HG02763 (cell line): ENCODE data around the gene ZNF667.

Experiments used
- ATAC-seq: cut with Tn5 transposase; IDR thresholded peaks from one replicate; pipeline ENCODE4 v1.9.1; 2021; ENCODE audit warnings: mild to moderate bottlenecking, moderate library complexity; ENCODE audit not compliant: unreplicated experiment

ZNF667 gene

DNA sequence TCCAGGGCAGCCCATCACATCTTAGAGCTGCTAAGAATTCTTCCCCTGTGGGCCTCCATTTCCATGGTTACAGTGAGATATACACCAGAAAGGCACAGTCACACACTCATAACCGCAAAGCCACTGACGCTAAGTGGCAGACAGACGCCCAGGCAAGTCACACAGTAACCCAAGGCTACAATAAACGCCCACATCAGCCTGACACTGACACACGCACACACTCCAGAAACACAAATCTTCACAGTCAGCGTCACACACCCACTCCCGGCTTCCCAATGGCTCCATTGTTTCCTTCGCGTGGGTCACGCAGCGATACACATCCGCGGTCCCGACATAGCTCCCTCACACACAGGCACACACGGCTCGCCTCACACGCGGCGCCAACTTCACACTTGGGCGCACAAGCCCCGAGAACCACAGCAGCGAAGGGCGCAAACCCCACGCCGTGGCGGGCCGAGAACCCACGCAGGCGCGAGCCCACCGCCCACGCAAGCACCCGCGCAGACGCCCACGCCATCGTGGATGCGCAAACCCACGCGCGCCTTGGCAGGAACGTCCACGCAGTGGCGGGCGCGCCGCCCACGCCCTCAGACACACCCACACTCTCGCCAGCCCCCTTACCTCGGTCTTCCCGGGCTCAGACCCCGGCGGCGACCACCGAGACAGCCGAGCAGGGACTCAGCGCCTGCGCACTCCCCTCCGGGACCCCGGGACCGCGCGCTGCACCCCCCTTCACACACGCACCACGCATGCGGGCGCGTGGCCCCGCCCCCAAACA is at the start of gene ZNF667:
Gene ZNF667 (minus strand): TSS at position 695 of the 778 bp plus-strand sequence. CDS start 14,975 bp downstream, outside the sequence.
- no peak for ATAC-seq

DNA sequence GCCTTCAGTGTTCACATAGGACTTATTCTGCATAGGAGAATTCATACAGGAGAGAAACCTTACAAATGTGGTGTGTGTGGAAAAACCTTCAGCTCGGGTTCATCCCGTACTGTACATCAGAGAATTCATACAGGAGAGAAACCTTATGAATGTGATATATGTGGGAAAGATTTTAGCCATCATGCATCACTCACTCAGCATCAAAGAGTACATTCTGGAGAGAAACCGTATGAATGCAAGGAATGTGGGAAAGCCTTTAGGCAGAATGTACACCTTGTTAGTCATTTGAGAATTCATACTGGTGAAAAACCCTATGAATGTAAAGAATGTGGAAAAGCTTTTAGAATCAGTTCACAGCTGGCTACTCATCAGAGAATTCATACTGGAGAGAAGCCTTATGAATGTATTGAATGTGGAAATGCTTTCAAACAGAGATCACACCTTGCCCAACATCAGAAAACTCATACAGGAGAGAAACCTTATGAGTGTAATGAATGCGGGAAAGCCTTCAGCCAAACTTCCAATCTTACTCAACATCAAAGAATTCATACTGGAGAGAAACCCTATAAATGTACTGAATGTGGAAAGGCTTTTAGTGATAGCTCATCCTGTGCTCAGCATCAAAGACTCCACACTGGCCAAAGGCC is 48.2 kb upstream of the ZNF667 start:
- ATAC-seq, result no peak

DNA sequence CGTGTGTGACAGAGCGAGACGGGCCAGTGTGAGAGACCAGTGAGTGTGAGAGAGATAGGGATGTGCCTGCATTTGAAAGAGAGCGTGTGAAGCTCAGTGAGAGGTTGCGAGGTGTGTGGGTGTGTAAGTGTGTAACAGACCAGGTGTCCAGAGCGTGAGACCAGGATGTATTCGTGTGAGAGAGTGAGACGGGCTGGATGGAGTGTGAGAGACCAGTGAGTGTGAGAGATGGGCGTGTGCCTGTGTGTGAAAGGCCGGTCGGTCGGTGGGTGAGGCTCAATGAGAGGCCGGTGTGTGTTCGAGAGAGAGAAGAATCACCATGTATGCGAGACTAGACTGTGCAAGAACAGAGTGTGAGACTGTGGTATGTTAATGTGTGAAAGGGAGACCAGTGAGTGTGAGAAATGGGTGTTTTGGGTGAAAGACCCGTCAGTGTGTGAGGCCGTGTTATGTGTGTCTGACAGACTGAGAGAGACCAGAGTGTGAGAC is 31.2 kb upstream of the ZNF667 start:
- no peak for ATAC-seq

DNA sequence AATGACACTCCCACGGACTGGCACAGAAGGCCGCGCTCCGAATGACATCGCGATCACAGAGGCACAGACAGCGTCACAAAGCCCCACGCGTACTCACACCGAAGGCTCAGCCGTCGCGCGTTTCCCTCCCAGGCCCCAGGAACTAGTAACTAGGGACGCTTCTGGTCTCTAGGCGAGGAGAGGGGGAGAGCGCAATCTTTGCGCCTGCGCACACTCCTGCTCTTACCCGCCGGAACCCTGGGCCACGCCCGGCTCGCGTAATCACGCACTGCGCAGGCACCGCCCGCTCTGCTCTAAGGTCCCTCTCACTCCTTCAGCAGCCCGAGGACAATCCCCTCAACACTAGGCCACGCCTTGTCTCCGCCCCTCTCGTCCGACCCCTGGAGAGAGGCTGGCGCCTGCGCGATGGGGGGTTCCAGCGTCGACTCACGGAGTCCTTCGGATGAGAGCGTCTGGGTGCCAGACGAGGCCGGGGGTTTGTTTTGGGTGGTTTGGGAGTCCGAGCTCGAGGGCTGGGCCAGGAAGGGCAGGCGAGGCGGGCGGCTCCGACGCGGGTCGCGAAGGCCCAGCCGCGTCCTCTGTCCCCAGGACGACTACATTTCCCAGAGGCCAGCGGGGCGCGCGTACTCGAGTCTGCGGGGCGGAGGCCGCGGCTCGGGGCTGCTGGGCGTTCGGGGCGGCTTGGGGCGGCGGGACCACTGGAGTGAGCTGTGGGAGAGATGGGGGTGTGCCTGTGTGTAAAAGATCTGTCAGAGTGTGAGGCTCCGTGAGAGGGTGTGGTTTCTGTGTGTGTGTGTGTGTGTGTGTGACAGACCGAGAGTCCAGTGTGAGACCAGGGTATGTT is 30.5 kb upstream of the ZNF667 start, which contains the start of gene ZNF471:
Gene ZNF471 (plus strand): TSS at position 410 of the 844 bp plus-strand sequence. CDS start 3,717 bp downstream, outside the sequence.
- no peak for ATAC-seq

DNA sequence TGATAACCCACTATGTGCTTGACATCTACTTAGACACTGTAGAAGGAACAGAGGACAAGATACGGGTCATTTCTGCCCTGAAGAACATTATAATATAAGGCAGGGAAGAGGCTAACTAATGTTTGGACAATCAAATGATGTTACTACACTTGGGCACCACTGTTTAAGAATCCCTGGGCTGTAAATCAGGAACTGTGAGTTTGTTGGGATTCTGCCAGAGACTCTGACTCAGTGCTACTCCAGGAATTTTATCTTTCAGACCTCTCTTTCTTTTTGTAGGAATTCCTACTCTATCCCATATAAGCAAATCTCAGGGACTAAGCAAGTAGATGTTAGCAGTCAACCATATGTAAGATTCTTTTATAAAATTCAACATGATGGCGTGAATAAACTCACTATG is 27.4 kb upstream of the ZNF667 start:
- ATAC-seq, result no peak

DNA sequence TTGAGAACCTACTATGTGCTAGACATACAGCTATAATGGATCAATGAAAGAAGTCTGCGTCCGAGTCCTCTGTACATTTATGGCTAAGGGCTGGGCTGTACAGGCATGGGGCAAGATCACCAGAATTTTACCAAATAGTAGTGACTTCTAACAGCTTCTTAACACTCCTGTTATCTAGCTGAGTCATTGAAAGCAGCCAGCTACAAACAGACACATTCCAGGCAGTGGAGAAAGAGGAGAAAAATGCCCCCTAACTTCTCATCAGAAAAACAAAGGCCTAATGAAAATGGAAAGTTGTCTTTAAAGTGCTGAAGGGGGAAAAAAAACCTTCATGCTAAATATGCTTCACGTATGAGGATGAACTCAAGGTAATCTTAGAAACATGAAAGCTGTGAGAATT is 14.3 kb upstream of the ZNF667 start:
- no peak for ATAC-seq

DNA sequence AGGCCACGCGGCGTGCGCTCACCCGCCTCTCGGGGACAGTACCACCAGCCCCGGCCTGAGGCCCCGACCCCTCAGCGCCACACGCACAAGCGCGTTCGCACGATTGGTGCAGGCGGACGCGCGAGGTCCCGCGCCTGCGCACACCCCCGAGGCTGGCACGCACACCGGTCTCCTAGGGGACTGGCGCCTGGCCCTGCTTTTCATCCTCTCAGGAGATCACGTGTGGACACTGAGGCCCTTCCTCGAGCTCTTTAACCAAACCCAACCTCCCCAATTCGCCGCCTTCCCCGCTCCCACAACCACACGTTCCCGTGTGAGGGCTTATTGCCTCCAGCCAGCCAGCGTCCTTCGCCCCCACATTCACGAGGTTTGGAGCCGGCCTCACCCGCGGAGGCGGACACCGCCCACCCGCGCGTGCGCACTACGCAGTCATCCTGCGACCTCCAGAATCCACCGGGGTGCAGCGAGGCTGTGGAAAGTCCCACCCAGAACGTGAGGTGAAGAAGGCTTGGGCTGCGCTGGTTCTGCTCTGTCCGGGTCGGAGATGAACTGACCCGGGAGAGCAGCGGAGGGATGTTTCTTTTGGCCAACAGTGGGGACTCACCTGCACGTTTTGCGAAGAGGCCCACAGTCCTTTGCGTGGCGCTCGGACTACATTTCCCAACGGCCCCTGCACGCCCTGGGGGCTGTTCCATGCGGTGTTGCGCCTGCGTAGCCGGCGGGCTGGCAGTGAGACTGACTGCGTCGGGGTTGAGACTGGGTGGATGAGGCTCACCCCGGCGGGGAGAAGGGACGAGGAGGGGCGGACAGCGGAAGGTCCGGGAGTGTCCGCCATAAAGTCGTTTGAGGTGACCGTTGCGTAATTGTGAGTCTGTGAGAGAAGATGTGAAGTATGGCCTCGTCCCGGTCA is 539 bp upstream of the ZNF667 start:
- ATAC-seq, result no peak

DNA sequence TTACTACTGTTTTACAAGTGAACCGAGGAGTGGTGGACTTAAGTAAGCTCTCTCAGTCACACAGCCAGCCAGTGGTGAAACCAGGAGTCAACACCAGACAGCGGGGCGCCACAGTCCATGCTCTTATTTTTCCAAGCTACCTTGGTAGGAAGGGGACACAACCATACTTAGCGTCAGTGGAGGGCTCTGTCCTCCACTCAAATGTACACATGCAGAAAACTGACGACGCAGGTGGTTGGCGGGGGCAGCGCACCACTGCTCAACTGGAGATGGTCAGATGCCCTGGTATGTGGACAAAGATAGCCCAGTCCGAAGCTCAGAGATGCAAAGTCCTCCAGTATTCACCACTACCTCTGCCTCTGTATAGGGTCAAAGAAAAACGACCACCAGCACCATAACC is 1.1 kb downstream of the ZNF667 start:
- no peak for ATAC-seq

DNA sequence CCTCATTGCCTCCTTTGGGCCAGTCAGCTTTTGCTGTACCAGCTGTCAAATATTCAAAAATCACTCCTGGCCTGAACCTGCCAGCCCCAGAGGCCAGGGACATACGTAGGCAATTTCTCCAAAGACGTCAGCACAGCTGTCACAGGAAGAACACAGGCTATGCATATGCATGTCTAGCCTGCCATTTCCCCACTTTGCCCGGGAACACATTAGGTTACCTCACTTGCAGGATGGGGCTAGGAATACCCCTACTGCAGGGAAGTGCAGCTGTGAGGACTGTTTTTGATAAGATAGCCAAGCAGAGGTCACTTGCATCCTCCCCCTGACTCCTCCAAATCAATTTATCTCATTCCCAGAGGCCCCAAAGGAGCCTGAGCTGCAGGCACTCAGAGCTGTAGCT is 2.8 kb downstream of the ZNF667 start:
- no peak for ATAC-seq

DNA sequence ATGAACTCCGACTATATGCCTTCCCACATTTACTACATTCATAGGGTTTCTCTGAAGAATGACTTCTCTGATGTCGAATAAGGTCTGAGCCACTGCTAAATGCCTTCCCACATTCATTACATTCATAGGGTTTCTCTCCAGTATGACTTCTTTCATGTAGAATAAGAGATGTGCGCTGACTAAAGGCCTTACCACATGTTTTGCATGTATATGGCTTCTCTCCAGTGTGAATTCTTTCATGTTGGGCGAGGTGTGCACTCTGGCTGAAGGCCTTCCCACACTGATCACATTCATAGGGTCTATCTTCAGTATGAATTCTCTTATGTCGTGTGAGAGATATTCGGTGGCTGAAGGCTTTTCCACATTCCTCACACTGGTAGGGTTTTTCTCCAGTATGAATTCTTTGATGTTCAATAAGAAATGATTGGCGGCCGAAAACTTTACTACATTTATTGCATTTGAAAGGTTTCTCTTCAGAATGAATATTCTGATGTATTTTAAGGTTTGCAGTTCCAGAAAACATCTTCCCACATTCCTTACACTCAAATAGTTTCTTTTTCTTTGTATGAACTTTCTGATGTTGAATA is 35.8 kb downstream of the ZNF667 start:
- no peak for ATAC-seq

DNA sequence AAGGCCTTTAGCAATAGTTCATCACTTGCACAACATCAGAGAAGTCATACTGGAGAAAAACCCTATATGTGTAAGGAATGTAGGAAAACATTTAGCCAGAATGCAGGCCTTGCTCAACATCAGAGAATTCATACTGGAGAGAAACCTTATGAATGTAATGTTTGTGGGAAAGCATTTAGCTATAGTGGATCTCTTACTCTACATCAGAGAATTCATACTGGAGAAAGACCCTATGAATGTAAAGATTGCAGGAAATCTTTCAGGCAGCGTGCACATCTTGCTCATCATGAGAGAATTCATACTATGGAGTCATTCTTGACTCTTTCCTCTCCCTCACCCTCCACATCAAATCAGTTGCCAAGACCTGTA is 53.2 kb downstream of the ZNF667 start:
- ATAC-seq, result no peak

DNA sequence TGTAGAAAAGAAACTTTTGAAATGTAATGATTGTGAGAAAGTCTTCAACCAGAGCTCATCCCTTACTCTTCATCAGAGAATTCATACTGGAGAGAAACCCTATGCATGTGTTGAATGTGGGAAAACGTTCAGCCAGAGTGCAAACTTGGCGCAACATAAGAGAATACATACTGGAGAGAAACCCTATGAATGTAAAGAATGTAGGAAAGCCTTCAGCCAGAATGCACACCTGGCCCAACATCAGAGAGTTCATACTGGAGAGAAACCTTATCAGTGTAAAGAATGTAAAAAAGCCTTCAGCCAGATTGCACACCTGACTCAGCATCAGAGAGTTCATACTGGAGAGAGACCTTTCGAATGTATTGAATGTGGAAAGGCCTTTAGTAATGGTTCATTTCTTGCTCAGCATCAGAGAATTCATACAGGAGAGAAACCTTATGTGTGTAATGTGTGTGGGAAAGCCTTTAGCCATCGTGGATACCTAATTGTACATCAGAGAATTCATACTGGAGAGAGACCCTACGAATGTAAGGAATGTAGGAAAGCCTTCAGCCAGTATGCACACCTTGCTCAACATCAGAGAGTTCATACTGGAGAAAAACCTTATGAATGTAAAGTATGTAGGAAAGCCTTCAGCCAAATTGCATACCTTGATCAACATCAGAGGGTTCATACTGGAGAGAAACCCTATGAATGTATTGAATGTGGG is 53.7 kb downstream of the ZNF667 start:
- ATAC-seq, result no peak

DNA sequence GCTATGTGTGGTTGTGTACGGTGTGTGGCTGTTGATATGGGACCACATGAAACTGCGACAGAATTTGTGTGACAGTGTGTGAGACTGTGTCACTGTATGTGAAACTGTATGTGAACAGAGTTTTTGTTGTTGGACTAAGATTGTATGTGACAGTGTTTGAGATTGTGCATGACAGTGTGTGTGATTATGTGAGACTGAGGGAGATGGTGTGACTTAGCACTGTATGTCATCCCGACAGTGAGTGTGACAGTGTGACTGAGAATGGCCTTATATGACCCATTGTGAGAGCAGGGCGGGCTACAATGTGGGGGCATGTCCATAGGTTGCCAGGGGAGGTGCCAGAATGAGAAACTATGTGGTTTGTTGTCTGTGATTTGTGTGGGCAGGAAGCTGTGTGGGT is 72.1 kb downstream of the ZNF667 start:
- ATAC-seq, result no peak

DNA sequence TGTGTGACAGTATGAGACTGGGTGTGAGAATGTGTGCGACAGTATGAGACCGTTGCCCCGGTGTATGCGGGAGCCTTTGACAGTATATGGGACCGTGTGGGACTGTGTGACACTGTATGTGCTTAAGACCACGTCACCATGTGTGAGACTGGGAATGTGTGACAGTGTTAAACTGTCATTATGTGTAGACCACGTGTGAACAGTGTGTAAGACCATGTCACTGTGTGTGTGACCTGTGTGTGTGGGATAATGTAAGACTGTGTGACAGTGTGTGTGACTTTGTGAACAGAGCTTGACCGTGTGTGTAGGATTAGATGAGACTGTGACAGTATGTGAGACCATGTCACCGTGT is 72.5 kb downstream of the ZNF667 start:
- ATAC-seq, result no peak

DNA sequence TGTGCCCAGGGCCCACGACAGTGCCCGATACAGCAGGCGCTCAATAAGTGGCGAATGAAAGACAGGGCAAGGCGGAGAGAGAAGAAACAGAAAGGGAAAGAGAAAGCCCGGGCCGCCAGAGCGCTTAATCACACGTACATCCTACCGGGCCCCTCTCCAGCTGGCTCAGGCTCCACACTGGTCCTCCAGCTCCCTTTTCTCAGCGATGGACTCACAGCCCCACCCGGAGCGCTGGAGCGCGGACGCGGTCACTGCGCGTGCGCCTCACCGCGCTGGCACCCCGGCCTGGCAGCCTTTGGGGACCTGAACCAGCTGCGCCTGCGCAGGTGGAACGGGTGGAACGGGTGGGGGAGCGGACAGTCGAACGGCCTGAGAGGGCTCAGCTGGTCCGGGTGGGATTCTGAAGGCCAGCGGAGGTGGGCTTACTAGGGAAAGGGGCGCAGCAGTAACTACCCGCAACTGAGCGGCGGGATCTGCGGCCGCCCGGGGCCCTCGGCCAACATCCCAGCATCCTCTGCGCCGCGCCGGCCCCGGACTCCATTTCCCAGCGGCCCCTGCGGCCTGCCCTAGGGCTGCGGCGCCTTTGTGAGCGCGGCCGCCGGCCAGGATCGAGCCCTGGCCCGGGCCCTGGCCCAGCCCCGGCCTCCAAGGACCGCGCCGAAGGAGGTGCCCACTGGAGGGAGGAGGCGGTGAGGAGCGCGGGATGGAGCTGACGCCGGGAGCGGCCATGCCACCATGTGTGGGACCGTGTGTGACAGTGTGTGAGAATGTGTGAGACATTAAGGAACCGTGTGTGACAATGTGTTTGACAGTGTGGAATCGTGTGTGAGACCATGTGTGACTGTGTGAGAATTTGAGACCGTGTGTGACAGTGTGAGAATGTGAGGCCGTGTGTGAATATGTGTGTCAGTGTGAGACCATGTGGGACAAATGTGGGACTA is 73.1 kb downstream of the ZNF667 start, which contains the start of gene ZNF583:
Gene ZNF583 (plus strand): TSS at position 569 of the 941 bp plus-strand sequence. CDS start 2,783 bp downstream, outside the sequence.
- ATAC-seq, result peak; percentile 82

DNA sequence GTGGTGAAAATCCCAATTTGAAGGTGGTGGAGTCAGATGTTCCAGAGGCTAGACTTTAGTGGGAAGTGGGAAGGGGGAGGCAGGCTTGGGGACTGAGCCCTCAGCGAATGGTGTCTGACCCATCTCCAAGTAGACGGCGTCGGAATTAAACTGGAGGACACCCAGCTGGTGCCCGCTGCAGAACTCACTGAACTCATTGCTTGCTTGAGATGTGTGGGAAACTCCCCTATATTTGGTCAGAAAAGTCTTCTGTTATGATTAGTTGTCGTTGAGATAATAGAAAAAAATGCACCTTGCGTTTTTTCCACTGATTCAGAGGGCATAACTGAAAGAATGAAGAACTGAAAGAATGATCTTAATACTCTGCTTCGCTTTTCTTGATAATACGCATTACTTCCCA is 73.9 kb downstream of the ZNF667 start:
- ATAC-seq, result no peak

DNA sequence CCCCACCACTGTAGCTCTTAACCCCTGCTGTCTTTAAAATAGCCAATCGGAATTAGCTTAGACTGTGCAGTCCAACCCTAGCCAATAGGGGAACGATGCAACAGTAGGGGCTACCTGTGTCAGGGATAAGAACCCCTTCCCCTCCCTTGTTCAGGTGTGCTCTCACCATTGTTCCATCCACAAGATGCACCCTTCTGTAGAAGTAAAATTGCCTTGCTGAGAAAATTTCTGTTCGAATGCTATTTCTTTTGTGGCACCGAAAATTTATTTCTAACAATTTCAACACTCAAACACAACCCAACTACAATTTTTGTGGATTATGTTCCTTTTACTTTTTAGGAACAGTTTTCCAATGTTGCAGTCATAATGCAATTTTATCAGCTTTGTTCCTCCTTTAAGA is 76.7 kb downstream of the ZNF667 start:
- no peak for ATAC-seq

DNA sequence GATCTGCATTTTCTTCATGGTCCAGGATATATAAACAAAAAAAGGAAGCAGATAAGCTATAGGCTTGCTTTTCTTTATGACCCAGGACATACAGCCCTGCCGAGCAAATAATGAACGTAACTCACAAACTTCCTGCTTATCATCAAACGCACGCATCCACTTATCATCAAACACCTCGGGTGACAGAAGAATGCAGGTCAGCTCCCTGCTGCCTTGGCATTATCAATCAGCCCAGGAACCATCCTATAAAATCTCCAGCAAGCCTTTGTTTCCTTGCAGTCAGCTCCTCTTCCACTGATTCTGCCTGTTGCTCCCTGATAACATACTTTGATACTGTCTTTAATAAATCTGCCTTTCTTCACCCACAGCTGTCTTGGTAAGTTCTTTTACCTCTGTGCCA is 78.3 kb downstream of the ZNF667 start:
- no peak for ATAC-seq
